Measurements from ENCODE around the gene RELN.

RELN gene

DNA sequence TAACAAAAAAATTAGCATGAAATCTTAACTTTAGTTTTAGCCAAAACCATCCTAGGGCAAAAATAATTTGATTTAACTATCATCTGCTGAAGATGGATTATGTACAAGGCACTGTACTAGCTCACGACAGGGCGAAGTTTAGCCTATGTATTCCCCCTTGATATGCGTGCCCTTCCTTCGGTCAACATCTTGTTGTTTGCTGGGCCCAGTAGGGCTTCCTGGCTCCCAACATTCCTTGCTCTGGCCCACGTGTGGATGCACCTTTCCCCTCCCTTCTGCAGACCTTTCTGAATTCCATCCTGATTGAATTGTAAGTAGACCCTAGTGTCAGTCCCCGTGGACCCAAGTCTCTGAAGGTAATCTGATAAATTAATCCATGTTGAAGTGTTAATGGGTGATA, 212.0 kb downstream of the RELN start:
- no peak for DNase-seq

- no peak for DNase-seq
These were observed 215.7 kb downstream of the RELN start for GRCh38 chr7:103773726-103774125.

DNA sequence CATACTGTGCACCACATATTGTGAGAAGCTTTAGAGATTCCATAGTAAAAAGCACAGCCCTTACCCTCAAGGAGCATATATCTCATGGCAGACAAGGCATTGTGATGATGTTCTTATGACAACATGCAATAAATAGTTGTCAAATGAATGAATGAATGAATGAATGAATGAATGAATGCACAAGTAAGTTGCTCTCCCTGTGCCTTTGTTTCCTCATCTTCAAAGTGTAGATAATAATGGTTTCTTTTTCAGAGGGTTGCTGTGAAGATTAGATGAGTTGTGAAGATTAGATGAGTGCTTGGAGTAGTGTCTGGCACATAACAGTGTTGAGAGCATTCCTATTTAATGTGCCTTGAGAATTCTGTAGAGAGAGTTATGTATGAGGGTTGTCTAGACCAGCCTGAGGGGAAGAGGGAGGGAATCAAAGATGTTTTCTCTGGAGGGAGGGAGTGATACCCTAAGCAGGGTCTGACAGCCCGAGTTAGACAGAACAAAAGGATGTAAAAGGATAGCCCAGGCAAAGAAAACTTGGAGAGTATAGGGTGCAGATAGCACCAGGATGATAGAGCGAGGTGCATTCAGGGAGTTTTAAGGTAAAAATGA, 217.2 kb downstream of the RELN start:
- DNase-seq: no peak

GRCh38 chr7:103771294-103771693, 218.2 kb downstream of the RELN start:
- DNase-seq: no peak

DNA sequence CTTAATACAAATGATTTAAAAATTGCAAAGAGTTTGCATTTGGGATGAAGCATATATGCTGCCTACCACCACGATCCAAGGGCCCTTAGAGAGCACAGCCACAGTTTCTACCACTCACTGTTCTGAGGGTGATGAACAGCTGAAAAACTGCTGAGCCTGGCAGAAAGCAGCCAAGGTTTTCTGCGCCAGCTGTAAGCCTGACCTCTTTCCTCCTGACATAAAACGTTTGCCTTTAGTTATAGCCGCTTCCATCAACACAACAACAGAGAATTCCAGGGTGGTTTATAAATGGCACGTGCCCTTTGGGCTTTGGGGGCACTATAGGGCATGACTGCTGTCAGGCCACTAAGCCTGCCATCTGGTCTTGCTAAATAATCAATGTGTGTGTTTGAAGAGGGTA, 222.8 kb downstream of the RELN start:
- DNase-seq: no peak

- DNase-seq: no peak
These were observed 223.6 kb downstream of the RELN start for GRCh38 chr7:103765901-103766300.

DNA sequence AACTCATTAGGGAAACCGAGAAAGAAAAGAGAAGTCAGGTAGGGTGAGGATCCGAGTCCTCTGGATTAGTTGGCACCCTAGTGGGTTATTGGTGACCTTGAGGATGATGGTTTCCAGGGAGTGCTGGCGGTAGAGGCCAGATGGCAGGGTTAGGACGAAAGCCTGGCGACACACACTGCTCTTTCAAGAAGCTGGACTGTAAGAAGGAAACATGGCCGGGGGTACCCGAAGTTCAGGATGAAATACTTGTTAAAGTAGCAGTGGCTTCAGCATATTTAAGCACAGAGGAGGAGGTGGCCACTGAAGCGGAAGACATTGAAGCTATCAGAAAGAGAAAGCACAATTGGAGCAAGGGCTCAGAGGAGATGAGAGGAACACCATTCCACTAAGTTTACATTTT, 224.6 kb downstream of the RELN start:
- DNase-seq: no peak

- DNase-seq: no peak
These were observed 226.6 kb downstream of the RELN start for GRCh38 chr7:103762877-103763276.

DNA sequence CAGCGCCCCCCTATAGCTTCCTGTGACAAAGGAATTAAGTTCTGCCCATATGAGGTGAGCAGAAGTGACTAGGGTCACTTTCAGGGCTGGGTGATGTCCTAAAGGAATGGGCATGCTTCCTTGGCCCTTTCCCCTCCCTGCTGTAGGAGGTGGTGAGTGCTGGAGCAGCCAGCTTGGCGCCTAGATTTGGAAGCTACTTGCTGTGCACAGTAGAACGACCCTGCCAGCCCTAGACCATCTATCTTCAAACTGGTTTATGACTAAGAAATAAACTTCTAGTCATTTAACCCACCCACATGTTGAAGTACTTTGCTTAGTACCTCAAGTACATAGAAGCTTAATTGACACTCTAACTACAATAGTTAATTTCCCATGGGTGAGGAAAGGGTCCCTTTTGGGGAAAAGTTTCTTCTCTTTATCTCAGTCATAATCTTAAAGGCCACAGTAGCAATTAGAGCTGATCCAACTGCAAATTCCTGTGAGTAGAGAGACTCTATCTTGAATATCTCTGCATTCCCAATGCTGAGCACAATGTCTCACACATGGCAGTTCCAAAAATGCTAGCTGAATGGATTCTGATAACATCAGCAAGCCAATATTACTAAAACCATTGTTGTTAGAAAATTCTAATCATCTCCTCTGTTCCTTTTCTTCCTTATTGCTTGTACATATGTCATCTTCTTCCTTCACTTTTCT, 227.2 kb downstream of the RELN start:
- DNase-seq: no peak

DNA sequence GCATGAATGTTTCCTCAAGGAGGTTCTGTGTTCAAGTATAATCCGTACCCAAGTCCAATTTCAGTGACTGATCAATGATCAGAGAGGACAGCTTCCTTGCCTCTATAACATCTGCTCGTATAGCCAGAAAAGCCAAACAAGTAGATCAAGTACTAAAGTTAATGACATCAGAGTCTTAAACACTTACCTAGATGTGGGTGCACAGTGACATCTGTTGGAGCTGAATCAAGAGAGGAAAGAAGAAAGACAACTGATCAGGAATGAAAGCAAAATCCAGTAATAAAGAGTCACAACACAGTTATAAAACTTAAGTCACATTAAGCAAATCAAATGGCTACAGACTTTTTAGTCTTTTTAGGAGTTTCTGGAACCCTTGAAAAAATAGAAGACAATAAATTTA, 236.5 kb downstream of the RELN start:
- no peak for DNase-seq

GRCh38 chr7:103751311-103751880, 238.1 kb downstream of the RELN start:
- no peak for DNase-seq

DNA sequence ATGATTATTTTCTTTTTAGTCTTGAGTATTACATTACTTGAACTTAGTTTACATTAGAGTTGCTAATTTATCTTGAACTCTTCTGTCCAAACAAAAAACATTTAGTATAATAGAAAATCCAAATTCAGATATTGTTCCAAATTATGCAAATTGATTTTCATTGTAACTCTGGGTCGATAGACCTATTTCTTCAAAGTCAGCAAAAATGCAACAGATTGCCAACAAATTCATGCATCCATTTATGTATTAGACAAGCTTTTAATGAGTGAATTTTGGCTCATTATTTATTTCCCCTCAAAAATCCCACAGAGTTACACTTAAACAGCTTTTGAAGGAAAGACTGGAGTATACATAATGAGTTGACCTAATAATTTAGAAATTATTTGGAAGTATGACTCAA, 240.8 kb downstream of the RELN start:
- DNase-seq: no peak

DNA sequence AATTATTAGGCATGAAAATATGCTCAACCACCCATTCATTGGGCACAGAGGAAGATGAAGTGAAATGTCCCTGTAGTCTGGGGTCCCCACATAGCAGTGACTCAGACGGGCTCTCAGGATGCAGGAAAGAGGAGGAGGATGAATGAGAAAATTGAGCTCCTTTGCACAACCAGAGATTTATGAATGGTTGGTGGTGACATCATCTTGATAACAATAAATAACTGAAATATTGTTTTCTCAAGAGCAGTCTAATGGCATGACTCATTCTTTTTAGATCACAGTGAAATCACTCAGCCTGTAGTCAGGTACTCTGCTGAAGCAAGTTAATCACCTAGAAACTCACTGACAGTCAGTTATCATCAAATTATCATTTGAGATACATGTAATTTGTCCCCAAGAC, 254.1 kb downstream of the RELN start:
- DNase-seq: no peak

DNA sequence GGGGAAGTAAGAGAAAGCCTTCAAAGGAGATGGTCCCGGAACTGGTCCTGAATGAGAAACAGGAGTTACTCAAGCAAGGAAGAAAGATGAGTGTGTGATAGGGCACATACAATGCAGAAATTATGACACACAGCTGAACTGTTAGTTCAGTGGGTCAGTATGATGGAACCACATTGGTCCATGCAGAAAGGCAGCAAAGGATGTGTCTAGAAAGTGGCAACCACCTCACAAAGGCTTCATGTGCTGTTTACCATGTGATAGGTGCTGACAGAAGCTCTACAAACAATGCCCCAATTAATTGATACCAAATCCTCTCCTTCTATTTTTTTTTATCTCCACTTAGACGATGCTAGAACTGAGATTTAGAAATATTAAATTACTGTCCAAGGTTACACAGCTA, 258.3 kb downstream of the RELN start:
- no peak for DNase-seq

GRCh38 chr7:103729026-103729425, 260.4 kb downstream of the RELN start:
- DNase-seq: no peak

DNA sequence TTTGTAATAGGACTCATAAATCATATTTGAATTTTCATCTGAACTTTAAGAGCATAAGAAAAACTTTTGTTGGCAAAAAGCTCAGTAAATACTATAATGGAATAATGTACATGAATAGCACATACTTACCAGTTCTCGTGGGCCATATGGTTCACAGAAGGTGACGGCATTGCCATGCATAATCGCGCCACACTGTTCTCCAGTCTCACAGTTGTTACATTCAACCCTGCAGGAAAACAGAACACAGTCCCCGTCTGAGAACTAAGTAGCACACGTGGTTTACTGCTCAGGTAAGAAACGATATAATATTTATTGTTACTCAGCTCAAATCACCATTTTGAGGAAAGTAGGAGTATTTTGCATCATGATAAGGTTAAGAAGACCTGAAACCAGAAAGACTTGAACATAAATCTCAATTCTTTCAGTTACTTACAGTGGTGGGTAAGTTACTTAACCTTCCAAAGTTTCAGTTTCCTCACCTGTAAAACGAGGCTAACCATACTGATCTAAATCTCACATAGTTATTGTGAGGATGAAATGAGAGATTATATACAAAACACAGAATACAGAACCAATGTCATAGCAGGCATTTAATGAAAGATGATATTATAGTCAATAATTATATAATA, 261.4 kb downstream of the RELN start:
- DNase-seq: no peak

DNA sequence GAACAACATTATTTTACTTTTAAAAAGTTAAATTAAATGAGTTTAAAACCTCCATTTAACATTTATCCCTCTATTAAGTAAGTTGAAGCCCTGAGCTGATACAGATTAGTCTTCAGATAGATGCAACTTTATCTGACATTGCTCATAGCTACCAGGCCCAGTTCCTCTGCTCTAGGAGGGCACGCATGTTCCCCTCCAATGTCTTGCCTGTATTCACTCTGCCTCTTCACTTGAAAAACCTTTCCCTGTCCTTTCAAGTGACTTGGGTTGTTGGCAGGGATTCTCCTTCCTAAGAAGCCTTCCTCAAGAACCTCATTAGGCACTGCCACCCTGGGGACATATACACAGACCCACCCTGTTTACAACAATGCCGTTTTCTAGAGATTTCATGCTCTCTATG, 270.4 kb downstream of the RELN start:
- DNase-seq: no peak

DNA sequence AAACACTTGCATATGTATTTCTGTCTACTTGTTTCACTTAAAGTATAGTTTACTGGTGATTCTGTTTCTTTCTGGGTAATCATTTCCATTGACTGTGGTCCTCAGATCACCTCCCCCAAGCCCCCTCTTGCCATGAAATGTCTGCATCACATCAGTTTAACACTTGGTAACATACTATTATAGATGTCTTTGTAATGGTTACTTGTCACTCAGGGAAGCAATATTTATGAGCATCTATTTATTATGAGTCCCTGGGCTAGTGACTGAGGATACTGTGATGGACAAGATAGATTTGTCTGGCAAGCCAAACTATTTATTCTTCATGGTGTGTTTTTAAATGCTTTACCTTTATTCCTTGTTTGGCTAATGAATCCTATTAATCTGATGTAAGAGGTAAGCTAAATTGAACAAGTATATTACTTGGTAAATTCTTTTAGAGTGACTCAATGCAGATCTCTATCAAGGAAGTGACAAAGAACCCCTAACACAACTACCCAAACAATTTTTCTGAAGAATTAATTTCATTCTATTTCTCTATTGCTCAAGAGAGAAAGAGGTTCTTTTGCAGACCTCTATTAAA, 270.9 kb downstream of the RELN start:
- no peak for DNase-seq

- no peak for DNase-seq
These were observed 271.9 kb downstream of the RELN start for GRCh38 chr7:103717574-103717973.

GRCh38 chr7:103715376-103716120, 273.9 kb downstream of the RELN start:
- DNase-seq: no peak

DNA sequence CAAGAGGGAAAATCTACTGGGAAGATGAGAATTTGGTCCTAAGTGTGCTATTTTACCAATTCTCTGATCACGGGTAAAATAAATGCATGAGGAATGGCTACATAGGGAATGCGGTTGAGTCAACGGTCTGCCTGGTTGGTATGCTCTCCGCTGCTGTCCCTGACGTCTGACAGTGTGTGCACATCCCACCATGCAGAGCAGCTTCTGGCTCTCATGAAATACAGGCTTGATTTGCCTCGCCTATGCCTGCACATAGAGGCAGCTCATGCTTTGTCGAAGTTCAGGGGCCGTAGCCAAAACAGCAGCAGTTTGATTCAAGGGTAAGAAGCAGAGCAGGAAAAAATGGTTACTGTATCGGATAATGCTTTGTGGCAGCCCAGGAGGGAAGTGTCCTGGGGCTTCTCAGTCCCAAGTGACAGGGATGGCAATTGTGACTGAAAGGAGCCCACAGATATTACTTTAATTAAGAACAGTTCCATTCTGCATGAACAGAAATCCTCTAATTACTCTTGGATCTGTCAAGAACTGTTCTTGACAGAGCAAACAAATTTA, 275.0 kb downstream of the RELN start:
- DNase-seq: no peak

- DNase-seq: no peak
These were observed 276.3 kb downstream of the RELN start for GRCh38 chr7:103712991-103713778.

All from NCI-H2029 (cell line).